GM23248 (cell line): ENCODE data around the gene RBFOX2.

Experiments
- EZH2 ChIP-seq: fragments of 200-600 bp; sonication (generic); IDR thresholded peaks from 2 replicates; pipeline ENCODE4 v1.6.1; 2018; ENCODE audit warnings: antibody characterized with exemption, mild to moderate bottlenecking; ENCODE audit not compliant: insufficient read depth, poor library complexity, severe bottlenecking
- EZH2phosphoT487 ChIP-seq: fragments of 200-600 bp; sonication (generic); IDR thresholded peaks from 2 replicates; pipeline ENCODE4 v1.6.1; 2018; ENCODE audit warnings: antibody characterized with exemption, moderate library complexity, mild to moderate bottlenecking, low read depth; ENCODE audit not compliant: insufficient read depth

DNA sequence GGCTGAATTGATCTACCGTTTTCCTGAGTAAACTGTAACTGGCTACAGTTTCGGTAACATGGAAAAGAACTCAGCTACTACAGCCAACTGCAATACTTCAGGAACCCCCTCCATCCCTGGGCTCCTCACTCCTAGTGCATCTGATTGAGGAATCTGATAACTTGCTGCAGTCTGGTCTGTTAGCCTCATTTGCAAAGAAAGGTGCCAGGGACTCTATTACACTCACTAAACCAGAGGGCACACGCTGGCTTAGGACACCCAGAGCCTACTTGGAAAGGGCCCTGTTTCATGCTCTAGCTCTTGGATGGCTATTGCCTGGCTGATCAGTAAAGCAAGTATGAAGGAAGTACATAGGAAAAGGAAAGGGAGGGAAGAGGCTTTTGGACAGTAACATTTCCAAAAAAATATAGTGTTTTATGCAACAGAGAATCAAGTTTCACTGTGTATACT is 288.7 kb downstream of the RBFOX2 start:
- TF ChIP-seq EZH2 (no peak), EZH2phosphoT487 (no peak)
